ENCODE results near the gene PCOLCE2. TPM values are rescaled to one million over a fixed set of nuclear protein-coding genes. Genes with fewer than 3 reads are reported as not detected.

PCOLCE2 gene
- total RNA-seq, 1 donor from 2014 or later = 2.7 TPM

DNA sequence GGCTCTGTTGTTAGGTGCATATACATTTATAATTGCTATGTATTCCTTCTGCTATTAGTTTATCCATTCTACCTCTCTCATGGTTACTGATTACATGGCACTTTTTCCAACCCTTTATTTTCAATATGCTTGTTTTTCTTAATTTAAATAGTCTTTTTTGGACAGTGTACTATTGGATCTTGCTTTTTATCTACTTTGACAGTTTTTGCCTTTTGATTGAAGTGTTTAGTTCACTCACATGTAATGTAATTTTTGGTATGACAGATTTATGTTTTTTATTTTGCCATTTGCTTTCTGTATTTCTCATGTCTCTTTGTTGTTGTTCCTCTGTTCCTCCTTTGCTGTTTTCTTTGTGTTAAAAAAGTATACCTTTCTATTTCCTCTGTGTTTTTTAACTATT lies 120.5 kb downstream of the PCOLCE2 start:
- Mint-ChIP-seq H3K4me3 (ENCODE audit: unreplicated experiment) (no peak overlapping the region), H3K27ac (ENCODE audit: unreplicated experiment) (no peak overlapping the region), H3K9me3 (ENCODE audit: low read depth) (peaks cover 13% of the 10 kb centered on the region), H3K36me3 (ENCODE audit: low read depth) (peaks cover 34% of the 10 kb centered on the region), H3K4me1 (ENCODE audit: low read depth) (peaks cover 8% of the 10 kb centered on the region), H3K27me3 (ENCODE audit: low read depth) (no peaks in the 10 kb centered on the region)
- no peak for DNase-seq (ENCODE audit: low spot score)
- TF ChIP-seq, protein P1, sequence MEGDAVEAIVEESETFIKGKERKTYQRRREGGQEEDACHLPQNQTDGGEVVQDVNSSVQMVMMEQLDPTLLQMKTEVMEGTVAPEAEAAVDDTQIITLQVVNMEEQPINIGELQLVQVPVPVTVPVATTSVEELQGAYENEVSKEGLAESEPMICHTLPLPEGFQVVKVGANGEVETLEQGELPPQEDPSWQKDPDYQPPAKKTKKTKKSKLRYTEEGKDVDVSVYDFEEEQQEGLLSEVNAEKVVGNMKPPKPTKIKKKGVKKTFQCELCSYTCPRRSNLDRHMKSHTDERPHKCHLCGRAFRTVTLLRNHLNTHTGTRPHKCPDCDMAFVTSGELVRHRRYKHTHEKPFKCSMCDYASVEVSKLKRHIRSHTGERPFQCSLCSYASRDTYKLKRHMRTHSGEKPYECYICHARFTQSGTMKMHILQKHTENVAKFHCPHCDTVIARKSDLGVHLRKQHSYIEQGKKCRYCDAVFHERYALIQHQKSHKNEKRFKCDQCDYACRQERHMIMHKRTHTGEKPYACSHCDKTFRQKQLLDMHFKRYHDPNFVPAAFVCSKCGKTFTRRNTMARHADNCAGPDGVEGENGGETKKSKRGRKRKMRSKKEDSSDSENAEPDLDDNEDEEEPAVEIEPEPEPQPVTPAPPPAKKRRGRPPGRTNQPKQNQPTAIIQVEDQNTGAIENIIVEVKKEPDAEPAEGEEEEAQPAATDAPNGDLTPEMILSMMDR (IDR thresholded peaks at IDR 0.05) = no peak

Other genes starting within 250 kb of the PCOLCE2 start
- 15.1 to 20.1 TPM (median 16.4 TPM) in 3 replicates for gene TRPC1, start 165.0 kb downstream of the PCOLCE2 start, total RNA-seq
- gene PAQR9, start 74.6 kb upstream of the PCOLCE2 start, total RNA-seq = not detected in 3 replicates
- 63.0 to 72.9 TPM (median 63.7 TPM) in 3 replicates for gene U2SURP, start 112.5 kb upstream of the PCOLCE2 start, total RNA-seq
- 8.7 to 23.1 TPM (median 23.1 TPM) in 3 replicates for gene CHST2, start 230.7 kb upstream of the PCOLCE2 start, total RNA-seq